NCI-H82 treated with DMSO at 0.1 percent for 48 hours (cell line): ENCODE data around the gene NKPD1.
"Not testable (repeated sequence)": the region's sequence is repeated elsewhere in the genome, so short reads cannot be mapped to it uniquely, and the experiment has no call there.

ENCODE experiments used
- DNase-seq: peaks from one replicate; lab custom pipeline; 2025; ENCODE audit not compliant: unreplicated experiment; lab: John Stamatoyannopoulos, UW

NKPD1 gene

DNA sequence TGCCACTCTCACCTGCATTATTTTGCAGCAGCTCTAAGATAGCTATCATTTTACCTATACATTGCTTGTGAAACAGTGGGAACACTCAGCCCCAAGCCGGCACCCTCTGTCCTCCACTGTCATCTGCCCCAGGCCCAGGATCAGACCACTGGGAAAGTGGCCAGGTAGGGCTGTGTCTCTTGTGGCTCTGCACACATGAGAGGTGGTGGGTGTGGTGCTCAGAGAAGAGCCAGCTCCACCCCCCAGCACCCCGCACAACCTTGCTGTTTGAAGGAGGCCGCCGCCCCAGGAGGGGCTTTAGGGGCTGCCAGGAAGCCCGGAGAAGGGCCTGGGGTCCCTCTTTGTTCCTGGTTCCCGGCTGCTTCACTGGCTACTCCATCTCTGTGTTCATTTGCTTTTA, 41.2 kb downstream of the NKPD1 start:
- no peak for DNase-seq

GRCh38 chr19:45118591-45119355, 42.0 kb downstream of the NKPD1 start:
- DNase-seq, result not testable (repeated sequence)

DNA sequence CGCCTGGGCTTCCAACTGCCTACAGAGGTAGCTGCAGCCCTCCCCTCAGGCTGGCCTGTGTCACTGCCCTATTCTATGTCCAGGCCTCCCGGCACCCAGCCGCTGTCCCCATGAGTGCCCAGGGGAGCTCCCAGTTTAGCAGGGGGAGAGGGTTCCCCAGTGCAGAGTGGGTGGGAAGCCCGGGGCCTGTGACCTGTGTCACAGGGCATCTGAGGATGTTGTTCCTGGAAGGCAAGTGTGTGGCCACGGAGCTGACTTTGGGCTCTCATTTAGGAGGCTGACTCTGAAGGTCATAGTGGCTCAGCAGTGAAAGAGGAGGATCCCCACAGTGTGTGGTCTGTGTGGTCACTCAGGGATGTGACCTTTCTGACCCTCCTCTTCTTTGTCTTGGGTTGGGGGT, 42.7 kb downstream of the NKPD1 start:
- DNase-seq, result no peak

GRCh38 chr19:45117671-45118070, 43.1 kb downstream of the NKPD1 start:
- no peak for DNase-seq

DNA sequence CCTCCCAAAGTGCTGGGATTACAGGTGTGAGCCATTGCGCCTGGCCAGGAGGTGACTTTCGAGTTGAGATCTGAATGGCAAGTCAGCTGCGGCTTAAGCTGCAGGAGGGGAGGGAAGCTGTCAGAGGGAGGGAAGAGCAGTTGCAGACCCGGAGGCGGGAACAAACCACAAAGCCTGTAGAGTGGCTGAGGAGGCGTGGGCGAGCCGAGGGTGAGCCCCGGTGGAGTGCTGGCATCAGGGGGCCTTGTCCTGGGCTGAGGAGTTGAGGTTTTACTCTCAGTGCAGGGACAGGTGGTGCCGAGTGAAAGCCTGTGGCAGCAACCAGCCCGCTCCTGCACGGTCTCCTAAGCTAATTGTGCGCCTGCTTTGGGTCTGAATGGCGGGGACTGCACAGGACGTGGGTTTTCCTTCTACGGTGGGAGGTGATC, 43.6 kb downstream of the NKPD1 start:
- DNase-seq, result peak; percentile 34

DNA sequence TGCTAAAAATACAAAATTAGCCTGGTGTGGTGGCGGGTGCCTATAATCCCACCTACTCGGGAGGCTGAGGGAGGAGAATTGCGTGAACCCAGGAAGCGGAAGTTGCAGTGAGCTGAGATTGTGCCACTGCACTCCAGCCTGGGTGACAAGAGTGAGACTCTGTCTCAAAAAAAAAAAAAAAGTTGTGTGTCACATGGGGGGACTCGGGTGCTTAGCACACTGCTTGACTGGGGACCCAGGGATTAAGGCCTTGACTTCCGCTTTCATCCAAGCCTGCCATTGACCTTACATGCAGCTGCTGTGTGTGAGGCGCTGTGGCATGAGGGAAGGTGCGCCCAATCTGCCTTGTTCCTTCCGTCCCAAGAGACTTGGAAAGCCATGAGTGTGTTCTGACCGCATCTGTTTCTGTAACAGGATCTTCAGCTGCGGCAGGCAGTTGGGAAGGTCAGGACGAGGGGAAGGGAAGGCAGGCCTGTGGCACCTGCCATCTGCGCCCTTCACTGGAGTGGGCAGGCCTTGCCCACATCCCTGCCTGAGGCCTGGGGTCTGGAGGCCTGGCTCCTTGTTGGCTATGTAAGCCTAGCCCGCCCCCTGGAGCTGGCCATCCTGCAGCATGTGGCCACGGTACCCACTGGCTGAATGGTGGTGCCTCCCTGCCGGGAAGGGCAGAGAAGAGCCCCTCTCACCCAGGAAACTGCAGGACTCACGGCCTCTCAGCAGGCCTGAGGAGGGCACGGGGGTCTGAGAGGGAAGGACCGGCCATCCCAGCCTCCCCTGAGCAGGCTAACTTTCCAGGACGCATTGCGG, 44.8 kb downstream of the NKPD1 start:
- peak; percentile 39 for DNase-seq

- no peak for DNase-seq
These were observed 46.7 kb downstream of the NKPD1 start for GRCh38 chr19:45114116-45114515.

DNA sequence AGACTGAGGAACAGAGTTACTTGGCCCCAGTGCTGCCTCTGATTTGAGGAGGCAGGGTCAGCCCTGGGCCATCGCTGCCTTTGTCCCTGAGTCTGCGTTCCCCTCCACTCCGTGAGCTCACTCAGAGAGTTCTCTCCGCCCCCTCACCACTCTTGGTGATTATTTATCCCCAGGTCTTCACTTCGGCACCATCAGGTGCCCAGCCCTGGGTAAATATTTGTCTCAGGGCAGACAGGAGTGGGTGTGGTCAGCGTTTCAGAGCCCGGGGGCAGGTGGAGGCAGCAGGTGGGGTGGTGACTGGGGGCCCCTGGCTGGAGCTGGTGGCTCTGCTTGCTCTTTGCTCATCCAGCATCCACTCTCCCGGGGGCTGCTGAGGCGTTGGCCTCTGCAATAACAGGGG, 47.2 kb downstream of the NKPD1 start:
- no peak for DNase-seq

DNA sequence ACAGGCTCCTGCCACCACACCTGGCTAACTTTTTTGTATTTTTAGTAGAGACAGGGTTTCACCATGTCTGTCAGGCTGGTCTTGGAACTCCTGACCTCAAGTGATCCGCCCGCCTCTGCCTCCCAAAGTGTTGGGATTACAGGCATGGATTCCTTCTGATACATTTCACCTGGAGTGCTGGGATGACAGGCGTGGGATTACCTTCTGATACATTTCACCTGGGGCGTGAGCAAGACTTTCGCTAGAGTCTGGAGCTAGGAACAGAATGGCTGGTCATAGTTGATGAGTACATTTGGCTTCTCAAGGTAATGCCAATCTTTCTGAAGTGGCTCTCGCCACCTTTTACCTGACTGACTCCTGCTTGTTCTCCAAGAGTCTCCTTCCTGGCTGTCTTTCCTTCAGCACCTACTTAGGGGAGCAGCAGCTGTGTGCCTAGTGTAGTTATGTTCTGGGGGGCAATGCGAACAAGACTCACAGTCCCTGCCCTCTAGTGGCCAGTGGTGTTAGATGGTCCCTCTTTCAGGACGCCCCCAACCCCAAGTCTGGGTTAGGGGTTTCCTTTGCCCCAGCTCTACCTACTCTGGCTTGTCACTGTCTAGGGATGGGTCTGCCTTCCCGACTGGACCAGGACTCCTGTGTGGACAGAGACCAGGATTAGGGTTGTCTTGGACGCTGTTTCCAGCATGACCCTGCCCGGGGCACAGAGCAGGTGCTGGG, 48.5 kb downstream of the NKPD1 start:
- DNase-seq, result no peak
